Skeletal muscle tissue (tissue), 4 donors: ENCODE results near the gene CRB2. TPM values are rescaled to one million over a fixed set of nuclear protein-coding genes. Genes with fewer than 3 reads are reported as not detected.

Experiments used
- H3K27ac ChIP-seq: one replicate; pipeline ENCODE4 v1.7.0; 2013; ENCODE audit warnings: mild to moderate bottlenecking, low read depth, low read length, inconsistent platforms
- H3K27me3 ChIP-seq, 3 donors: one replicate each; pipeline ENCODE4 v1.7.0; 2013; ENCODE audit warnings: low read length in 3 of 3; ENCODE audit not compliant: control insufficient read depth in 3 of 3, insufficient read depth in 3 of 3
- H3K36me3 ChIP-seq, 3 donors: one replicate each; pipeline ENCODE4 v1.7.0; 2013; ENCODE audit warnings: low read length in 3 of 3; ENCODE audit not compliant: control insufficient read depth in 3 of 3, insufficient read depth in 3 of 3
- H3K4me1 ChIP-seq, 3 donors: one replicate each; pipeline ENCODE4 v1.7.0; 2013; ENCODE audit warnings: low read length in 3 of 3, mild to moderate bottlenecking in 3 of 3; ENCODE audit not compliant: control insufficient read depth in 3 of 3, insufficient read depth in 3 of 3
- H3K4me3 ChIP-seq, 3 donors: one replicate each; pipeline ENCODE4 v1.7.0; 2013; ENCODE audit warnings: low read length in 3 of 3
- H3K9ac ChIP-seq, 3 donors: one replicate each; pipeline ENCODE4 v1.7.0; 2013; ENCODE audit warnings: low read length in 3 of 3, mild to moderate bottlenecking in 3 of 3, moderate library complexity in 2 of 3, low read depth in 1 of 3
- H3K9me3 ChIP-seq, 3 donors: one replicate each; pipeline ENCODE4 v1.7.0; 2013; ENCODE audit warnings: low read length in 3 of 3; ENCODE audit not compliant: control insufficient read depth in 3 of 3
- total RNA-seq: library from RNA; depleted of rRNA; stranded (reverse); fragments of >200 nt; gene quantifications from one replicate; pipeline ENCODE4 v1.2.3, GENCODE V29; 2014
- donor health status: Osteomylitis.

The CRB2 gene
- total RNA-seq, 1 donor from 2014 or later = under 0.01 TPM

DNA sequence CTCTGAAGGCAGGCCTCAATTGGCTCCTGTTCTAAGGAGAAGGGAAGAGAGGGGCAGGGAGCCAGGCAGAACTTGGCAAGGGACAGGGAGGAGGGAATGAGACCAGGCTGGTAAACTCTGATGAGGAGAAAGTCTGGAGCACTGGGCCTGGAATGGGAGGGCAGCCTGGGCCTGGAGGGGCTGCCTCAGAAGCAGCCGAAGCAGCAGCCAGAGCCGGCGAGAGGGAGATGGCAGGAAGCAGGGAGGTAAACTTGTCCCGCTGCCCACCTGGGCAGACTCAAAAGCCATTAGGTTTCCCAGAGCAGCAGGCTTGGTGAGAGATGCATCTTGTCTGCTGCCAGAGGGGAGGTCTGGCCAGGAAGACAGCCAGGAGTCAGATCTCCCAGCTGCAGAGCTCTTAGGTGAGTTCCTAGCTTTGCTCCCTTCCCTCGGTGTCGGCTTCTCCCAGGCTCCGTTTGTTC lies 37.0 kb upstream of the CRB2 start:
- Histone ChIP-seq H3K9ac (peak overlapping the region in 1 of 3 donors; percentile 16), H3K4me1 (peaks cover 12 to 30% (median 13%) of the 10 kb centered on the region in 3 donors), H3K4me3 (no peak overlapping the region), H3K9me3 (no peaks in the 10 kb centered on the region), H3K36me3 (no peaks in the 10 kb centered on the region), H3K27ac (no peak overlapping the region), H3K27me3 (no peaks in the 10 kb centered on the region)

DNA sequence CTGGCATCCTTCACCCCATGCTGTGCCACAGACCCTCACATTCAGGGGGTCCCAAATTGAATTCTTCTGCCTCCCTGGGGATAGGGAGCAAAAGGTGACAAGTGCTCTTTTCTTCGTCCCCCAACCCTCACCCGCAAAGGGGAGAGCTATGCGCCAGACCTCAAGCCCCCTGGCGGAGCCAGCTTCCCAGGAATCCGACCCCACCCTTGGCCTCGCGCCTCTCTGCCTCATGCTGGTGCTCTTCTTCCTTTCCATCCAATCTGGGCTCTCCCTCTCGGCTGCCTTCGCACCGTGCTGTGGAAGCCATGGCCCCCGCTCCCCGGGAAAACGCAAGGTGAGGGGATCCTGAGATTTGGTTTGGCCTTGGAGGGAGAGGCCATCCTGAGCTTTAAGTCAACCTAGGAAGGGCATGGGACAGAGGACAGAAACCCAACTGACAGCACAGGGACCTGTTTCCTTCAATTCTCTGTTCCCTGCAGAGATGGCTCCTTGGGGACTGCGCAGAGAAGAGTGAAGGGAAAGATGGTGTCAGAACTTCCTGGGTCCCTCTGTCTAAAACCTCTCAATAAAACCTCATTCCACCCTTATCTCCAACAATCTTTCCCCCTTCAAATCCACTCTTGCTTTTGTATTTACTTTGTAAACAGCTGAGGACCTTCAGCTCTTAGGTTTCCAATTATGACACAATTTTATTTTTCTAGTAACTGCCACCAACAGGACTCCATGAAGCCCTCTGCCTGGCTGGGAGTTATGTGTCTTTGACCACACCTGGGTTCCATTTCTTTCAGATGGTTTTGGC lies 36.3 kb upstream of the CRB2 start:
- Histone ChIP-seq H3K4me3 (no peak overlapping the region), H3K27me3 (no peaks in the 10 kb centered on the region), H3K27ac (no peak overlapping the region), H3K9me3 (no peaks in the 10 kb centered on the region), H3K9ac (peak overlapping the region in 1 of 3 donors; percentile 16), H3K4me1 (peaks cover 12 to 30% (median 13%) of the 10 kb centered on the region in 3 donors), H3K36me3 (no peaks in the 10 kb centered on the region)

DNA sequence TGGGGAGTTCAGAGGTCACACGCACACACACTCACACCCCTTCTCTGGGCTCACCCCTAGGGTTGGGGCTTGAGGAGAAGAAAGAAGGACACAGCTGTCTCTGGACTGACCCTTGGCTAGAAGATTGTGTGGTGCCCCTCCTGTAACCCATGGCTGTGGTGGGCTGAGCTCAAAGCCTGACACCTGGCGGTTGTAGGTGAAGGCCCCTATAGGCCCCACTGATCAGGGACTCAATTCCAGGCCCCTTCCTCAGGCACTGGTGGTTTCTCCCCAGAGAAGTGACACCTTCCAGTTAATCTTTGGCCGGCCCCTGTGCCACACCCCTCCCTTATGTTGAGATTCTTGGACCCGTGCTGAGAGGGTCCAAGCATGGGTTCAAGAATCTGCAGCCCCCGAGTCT lies 35.2 kb upstream of the CRB2 start:
- Histone ChIP-seq H3K27me3 (no peaks in the 10 kb centered on the region), H3K4me3 (no peak overlapping the region), H3K9ac (no peak overlapping the region), H3K9me3 (no peaks in the 10 kb centered on the region), H3K36me3 (no peaks in the 10 kb centered on the region), H3K27ac (no peak overlapping the region), H3K4me1 (peaks cover 12 to 30% (median 13%) of the 10 kb centered on the region in 3 donors)

DNA sequence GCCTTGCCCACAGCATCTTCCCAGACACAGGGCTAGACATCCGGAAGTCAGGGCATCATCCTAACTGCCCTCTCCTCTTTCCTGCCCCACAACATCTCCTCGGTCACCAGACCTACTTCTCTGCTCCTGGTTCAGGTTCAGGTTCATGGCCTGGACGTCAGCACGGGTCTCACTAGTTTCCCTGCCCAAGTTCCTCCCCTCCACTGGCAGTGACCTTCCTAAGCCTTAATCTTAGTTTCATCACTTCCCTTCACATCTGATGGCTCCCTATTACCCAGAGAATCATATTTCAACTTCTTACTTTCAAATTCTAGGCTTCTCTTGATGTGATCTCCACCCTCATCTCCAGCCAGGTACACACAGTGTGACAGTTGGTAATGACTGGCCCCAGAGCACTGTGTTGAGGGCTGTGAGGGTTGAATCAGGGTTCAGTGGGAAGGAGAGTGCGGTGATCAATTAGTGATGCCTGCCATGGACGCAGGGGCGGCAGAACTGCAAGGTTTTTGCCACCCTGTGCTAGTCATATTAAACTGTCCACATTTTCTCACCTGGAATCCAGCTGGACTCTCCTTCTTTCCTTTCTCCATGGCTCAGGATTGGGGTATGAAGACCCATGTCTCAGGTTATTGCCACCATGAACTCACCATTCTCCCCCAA lies 34.3 kb upstream of the CRB2 start:
- peaks cover 12 to 30% (median 15%) of the 10 kb centered on the region in 3 donors for H3K4me1 ChIP-seq
- H3K9me3 ChIP-seq = no peaks in the 10 kb centered on the region
- H3K27ac ChIP-seq = no peak overlapping the region
- no peaks in the 10 kb centered on the region for H3K27me3 ChIP-seq
- H3K36me3 ChIP-seq = no peaks in the 10 kb centered on the region
- no peak overlapping the region for H3K4me3 ChIP-seq
- no peak overlapping the region for H3K9ac ChIP-seq

DNA sequence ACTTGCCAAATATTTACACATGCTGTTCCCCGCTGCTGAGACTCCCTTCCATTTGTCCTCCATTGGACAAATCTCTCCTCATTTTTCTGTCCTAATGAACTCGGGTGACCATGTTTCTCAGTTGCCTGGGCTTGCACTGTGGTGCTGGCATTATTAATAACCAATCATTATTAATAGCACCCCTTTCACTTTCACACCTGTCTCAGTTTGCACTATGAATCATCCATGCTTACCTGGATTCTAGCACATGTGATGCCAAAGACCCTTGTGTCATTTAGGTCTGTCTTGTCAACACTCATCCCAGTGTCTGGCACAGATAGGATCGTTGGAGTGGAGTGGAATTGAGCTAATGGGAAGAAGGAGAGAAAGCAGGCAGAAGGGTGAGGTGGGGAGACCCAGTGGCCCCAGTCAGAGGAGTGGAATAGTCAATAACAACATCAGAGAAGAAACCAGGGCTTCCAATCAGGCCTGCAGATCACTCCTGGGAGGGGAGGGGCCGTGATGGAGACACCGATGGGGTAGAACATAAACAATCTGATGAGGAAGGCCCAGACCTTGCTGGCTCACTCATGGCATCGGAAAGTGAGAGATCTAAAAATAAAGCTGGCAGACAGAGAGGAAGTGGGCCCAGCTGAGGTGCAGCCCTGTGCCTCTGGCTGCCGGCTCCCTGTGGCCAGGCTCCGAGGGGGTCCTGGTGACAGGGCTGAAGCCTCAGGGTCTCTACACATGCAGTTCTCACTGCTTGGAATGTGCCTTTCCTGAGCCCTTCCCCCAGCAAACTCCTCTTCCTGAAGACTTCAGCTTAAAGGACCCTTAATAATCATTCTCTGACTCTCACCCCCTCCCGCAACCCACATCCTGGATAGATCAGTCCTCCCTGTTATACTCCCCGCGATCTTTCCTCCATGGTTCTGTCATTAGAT lies 33.5 kb upstream of the CRB2 start:
- H3K4me3 ChIP-seq = peak overlapping the region in 2 of 3 donors; percentile 22 to 38
- H3K27ac ChIP-seq = no peak overlapping the region
- H3K9me3 ChIP-seq = no peaks in the 10 kb centered on the region
- H3K9ac ChIP-seq = peak overlapping the region; percentile 42 to 72 (median 61)
- no peaks in the 10 kb centered on the region for H3K36me3 ChIP-seq
- H3K27me3 ChIP-seq = no peaks in the 10 kb centered on the region
- H3K4me1 ChIP-seq = peaks cover 12 to 31% (median 16%) of the 10 kb centered on the region in 3 donors

DNA sequence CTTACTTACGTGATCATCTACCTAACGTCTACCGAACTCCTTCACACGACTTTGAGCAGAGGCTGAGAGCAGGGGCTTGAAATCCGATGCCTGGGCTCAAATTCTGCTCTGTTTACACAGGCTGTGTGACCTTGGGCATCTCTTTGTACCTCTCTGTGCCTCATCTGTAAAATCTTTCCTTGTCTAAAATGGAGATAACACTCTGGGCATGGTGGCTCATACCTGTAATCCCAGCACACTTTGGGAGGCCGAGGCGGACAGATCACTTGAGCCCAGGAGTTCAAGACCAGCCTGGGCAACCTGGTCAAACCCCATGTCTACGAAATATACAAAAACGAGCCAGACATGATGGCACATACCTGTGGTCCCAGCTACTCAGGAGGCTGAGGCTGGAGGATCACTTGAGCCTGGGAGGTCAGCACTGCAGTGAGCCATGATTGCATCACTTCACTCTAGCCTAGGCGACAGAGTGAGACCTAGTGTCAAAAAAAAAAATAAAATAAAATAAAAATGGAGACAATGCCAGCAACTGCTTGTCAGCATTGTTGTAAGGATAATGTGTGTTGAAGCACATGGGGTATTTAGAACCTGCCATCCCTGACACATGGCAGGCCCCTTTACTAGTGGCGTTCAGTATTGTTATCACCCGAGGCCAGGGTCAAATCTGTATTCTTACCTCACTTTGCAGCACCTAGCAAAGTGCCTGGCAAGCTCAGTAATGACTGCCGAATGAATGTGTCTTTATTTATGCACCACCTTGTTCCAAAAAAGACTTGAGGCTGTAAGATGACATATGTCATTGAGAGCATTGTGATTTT lies 32.6 kb upstream of the CRB2 start:
- Histone ChIP-seq H3K9me3 (no peaks in the 10 kb centered on the region), H3K4me3 (peak overlapping the region in 1 of 3 donors; percentile 22), H3K27me3 (no peaks in the 10 kb centered on the region), H3K27ac (no peak overlapping the region), H3K4me1 (peaks cover 12 to 31% (median 19%) of the 10 kb centered on the region in 3 donors), H3K9ac (peak overlapping the region; percentile 42 to 72 (median 61)), H3K36me3 (no peaks in the 10 kb centered on the region)

DNA sequence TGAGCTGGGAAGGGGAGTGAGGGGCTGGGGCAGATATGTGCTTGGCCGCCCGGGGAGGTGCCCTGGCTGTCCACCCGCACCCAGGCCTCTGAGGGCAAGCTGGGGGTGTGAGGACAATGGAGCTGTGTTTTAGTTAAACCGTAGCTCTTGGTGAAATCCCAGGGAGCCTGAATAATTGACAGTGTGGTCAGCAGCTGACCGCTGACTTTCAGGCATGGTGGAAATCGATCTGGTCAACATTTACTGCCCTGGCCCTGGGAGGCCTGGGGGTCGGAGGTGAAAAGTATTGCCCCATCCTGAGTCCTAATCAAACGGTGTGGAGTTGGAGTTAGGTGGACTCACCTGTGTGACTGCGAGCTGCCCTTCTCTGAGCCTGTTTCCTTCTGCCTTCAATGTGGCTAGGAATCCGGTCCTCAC lies 31.2 kb upstream of the CRB2 start:
- no peak overlapping the region for H3K27ac ChIP-seq
- H3K36me3 ChIP-seq = no peaks in the 10 kb centered on the region
- no peak overlapping the region for H3K9ac ChIP-seq
- peaks cover 12 to 17% (median 14%) of the 10 kb centered on the region in 3 donors for H3K4me1 ChIP-seq
- no peaks in the 10 kb centered on the region for H3K27me3 ChIP-seq
- H3K9me3 ChIP-seq = no peaks in the 10 kb centered on the region
- H3K4me3 ChIP-seq = no peak overlapping the region

DNA sequence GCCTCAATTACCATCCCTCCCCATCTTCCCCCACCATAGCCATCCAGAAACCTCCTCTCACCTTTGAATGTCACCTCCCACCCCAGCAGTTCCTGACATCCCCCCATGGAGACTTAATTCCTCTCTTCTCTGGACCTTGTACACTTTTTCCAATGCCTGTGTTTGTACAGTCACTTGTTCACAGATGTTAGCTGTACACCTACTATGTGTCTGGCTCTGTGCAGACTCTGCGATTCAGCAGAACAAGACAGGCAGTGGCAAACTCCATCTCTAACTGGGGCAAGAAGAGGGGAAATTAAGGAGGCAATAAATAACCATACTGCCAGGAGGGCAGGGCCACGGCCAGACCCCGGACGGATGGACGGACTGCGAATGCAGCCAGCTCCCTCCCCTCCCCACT lies 29.8 kb upstream of the CRB2 start:
- Histone ChIP-seq H3K36me3 (no peaks in the 10 kb centered on the region), H3K4me1 (peaks cover 12 to 16% (median 14%) of the 10 kb centered on the region in 3 donors), H3K27me3 (no peaks in the 10 kb centered on the region), H3K9ac (peak overlapping the region in 1 of 3 donors; percentile 33), H3K4me3 (no peak overlapping the region), H3K27ac (no peak overlapping the region), H3K9me3 (no peaks in the 10 kb centered on the region)

DNA sequence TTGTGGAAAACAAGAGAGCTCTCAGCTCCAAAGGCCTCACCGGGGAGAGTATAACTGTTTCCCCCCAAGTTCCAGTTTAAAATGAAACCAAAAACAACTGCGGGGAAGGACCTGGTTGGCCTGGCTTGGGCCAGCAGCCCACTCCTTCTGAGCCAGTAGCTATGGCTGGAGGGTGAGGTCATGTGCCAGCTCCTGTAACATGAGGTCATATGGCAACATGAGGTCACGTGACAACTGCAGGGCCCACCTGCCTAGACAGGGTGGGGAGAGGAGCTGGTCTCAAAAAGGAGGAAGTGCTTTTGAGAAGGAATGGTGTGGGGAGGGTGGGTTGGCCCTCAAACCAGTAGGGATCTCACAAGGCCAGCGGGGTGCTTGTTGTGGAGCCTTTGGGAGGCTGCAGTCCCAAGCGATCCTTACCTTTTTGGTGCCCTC lies 29.3 kb upstream of the CRB2 start:
- peaks cover 12 to 16% (median 14%) of the 10 kb centered on the region in 3 donors for H3K4me1 ChIP-seq
- no peaks in the 10 kb centered on the region for H3K27me3 ChIP-seq
- no peaks in the 10 kb centered on the region for H3K9me3 ChIP-seq
- H3K4me3 ChIP-seq = peak overlapping the region in 2 of 3 donors; percentile 19 to 45
- peak overlapping the region in 1 of 3 donors; percentile 33 for H3K9ac ChIP-seq
- no peak overlapping the region for H3K27ac ChIP-seq
- H3K36me3 ChIP-seq = no peaks in the 10 kb centered on the region
